ENCODE data around the gene CPPED1. TPM values are rescaled to one million over a fixed set of nuclear protein-coding genes. Genes with fewer than 3 reads are reported as not detected.

The CPPED1 gene
- total RNA-seq, 1 donor from 2014 or later: 12.5 TPM

GRCh38 chr16:12682432-12683165 is 121.1 kb downstream of the CPPED1 start:
- DNase-seq (ENCODE audit: low spot score): no peak

- no peak for DNase-seq (ENCODE audit: low spot score)
These were observed 122.0 kb downstream of the CPPED1 start for GRCh38 chr16:12681653-12682052.

GRCh38 chr16:12680531-12680930 is 123.2 kb downstream of the CPPED1 start:
- DNase-seq (ENCODE audit: low spot score): no peak

DNA sequence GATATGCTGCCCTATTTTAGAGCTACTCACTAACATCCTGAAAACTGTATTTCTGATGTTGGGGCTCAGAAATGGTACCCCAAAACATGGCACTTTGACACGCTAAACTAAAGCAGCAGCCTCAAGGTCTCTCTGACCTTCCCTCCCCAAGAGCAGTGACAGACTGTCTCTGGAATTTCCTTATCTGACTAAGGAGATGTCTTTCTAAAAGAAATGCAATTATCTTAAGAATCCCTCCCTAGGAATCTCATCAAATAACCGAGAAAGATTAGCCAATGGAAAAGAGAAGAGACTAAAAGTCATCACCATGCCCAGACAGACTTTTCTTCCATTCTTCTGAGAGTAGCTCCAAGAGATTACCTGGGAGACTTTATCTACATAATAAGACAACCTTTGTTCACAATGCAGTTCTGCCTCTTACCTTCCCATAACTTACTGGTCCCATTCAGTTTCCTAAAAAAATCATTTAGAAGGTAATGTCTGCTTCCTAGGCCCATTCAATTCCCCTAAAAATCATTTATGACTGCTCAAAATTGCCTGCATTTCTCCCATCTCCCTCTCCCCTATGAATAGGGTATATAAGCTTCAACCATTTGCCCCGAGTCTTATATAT is 123.9 kb downstream of the CPPED1 start:
- no peak for DNase-seq (ENCODE audit: low spot score)

DNA sequence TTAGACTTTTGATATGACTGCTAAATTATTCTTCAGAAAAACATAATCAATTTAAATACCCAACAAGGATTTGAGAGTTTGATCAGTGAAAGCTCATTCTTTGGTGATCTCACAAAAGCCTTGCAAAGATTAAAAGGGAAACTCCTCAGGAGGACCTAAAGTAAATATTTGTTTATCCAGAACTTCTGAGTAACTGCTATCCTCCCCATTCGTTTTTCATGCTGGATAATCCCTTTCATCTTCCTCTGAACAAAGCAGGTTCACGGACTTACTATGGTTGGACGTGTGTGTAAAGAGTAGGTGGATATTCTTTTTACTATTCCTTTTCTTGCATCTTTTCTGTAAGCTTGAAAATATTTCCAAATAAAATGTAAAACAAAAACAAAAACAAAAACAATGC is 124.7 kb downstream of the CPPED1 start:
- DNase-seq (ENCODE audit: low spot score): no peak

GRCh38 chr16:12677502-12677901 is 126.2 kb downstream of the CPPED1 start:
- no peak for DNase-seq (ENCODE audit: low spot score)

DNA sequence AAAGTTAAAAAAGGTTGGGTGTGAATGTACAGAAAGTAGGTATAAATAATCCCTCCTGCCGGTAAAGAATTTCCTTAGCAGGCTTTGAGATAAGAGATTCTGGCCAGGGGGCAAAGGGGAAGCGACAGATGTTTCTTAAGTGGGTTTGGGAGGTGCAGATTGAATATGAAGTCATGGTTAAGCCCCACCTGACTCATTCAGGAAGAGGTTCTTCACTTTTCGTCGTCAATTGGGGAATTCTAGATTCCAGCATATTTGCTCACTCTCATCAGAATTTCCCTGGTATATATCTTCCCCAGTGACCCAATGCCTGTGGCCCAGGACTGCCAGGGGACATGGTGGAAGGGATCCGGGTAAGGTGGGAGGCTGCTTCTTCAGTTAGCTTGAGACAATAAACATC is 127.8 kb downstream of the CPPED1 start:
- DNase-seq (ENCODE audit: low spot score): no peak

GRCh38 chr16:12675046-12675445 is 128.6 kb downstream of the CPPED1 start:
- DNase-seq (ENCODE audit: low spot score): no peak

DNA sequence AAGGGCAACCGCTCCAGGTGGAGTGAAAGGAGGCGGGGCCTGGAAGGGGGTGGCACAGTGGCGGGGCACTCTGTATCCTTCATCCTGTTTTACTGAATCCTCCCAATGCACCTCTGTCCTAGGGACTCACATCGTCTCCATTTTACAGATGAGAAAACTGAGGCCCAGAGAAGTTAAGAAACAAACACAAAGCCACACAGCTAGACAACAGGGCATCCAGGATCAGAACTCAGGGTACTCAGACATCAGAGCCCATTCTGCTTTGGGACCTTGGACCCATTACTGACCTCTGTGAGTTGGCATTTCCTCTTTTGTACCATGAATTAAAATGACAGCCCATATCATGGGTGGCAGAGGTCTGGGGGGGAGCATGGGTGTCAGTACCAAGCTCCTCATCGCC is 129.2 kb downstream of the CPPED1 start:
- DNase-seq (ENCODE audit: low spot score): no peak

DNA sequence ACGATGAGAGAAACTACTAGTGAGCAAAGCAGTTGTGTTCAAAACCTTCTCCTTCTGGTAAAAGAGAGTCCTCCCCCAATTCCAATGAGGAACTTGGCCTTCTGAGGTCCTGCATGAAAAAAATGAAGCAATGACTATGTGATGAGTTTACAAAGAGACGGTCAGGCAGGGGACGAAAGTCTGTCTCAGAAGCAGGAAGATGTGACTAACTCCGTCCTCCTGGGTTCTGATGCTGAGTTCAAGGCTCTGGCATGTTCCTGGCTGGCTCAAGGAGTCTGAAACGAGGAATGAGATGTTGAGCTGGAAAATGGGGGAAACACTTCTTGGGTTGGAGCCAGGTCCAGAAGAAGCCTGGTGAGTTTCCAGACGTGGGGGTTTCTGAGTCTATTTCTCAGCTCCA is 129.6 kb downstream of the CPPED1 start:
- DNase-seq (ENCODE audit: low spot score): no peak

DNA sequence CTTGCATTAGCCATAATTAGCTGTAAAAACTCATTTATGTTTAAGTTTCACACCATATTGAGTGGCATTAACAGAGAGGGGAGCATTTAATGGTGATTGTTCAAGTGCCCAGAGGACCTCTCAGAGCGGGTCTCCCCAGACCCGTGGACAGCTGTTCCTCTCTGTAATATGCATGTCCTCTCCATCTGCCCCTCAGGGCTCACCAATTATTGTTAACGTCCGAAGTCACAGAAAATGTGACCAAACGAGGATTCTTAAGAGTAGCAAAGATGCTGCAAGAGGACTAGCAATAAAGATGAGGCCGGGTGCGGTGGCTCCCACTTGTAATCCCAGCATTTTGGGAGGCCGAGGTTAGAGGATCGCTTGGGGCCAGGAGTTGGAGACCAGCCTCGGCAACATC is 130.2 kb downstream of the CPPED1 start:
- no peak for DNase-seq (ENCODE audit: low spot score)

DNA sequence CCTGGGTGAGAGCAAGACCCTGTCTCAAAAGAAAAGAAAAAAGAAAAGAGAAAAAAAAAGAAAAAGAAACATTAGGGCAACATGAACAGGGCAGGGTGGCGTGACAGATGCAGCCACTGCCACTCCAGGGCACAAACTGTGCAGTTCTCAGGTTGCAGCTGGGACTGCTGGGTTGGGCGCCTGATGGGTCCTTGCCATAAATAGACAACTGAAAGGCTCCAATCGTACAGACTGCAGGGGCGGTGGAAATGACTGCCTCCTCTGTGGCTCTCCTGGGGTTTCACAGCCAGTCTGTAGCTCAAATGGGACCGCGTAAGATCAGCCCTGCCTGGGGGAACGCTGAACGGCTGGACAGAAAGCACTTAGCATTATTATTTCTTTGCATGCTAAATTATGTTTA is 130.7 kb downstream of the CPPED1 start:
- no peak for DNase-seq (ENCODE audit: low spot score)

DNA sequence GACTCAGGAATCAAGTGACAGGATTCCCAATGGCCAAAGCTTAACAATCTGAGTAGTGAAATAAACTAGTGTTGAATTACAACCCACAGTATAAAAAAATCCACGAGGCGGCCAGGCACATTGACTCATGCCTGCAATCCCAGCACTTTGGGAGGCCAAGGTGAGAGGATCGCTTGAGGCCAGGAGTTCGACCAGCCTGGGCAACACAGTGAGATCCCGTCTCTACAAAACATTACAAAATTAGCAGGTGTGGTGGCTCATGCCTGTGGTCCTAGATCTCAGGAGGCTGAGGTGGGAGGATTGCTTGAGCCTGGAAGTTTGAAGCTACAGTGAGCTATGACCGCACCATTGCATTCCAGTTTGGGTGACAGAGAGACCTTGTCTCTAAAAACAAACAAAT is 133.8 kb downstream of the CPPED1 start:
- DNase-seq (ENCODE audit: low spot score): no peak

- no peak for DNase-seq (ENCODE audit: low spot score)
These were observed 135.8 kb downstream of the CPPED1 start for GRCh38 chr16:12667909-12668308.

GRCh38 chr16:12664164-12664733 is 139.4 kb downstream of the CPPED1 start:
- DNase-seq (ENCODE audit: low spot score): no peak

- peak; percentile 59 for DNase-seq (ENCODE audit: low spot score)
These were observed 142.0 kb downstream of the CPPED1 start for GRCh38 chr16:12661656-12662172.

GRCh38 chr16:12659871-12660270 is 143.8 kb downstream of the CPPED1 start:
- no peak for DNase-seq (ENCODE audit: low spot score)

DNA sequence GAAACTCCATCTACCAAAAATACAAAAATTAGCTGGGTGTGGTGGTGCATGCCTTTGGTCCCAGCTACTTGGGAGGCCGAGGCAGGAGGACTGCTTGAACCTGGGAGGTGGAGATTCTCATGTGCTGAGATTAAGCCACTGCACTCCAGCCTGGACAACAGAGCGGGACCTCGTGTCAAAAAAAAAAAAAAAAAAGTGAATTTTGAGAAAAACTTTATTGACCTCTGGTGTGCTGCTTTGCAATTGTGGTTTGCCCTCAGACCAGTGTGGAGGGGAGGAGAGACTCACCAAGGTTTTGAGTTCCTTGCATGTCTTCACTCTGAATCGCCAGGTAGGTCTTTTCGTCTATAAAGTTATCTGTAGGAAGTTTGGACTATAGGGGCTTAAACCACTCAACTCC is 145.2 kb downstream of the CPPED1 start:
- DNase-seq (ENCODE audit: low spot score): no peak

GRCh38 chr16:12655537-12655936 is 148.2 kb downstream of the CPPED1 start:
- DNase-seq (ENCODE audit: low spot score): no peak

- no peak for DNase-seq (ENCODE audit: low spot score)
These were observed 149.8 kb downstream of the CPPED1 start for GRCh38 chr16:12653820-12654392.

GRCh38 chr16:12652924-12653323 is 150.8 kb downstream of the CPPED1 start:
- DNase-seq (ENCODE audit: low spot score): no peak

DNA sequence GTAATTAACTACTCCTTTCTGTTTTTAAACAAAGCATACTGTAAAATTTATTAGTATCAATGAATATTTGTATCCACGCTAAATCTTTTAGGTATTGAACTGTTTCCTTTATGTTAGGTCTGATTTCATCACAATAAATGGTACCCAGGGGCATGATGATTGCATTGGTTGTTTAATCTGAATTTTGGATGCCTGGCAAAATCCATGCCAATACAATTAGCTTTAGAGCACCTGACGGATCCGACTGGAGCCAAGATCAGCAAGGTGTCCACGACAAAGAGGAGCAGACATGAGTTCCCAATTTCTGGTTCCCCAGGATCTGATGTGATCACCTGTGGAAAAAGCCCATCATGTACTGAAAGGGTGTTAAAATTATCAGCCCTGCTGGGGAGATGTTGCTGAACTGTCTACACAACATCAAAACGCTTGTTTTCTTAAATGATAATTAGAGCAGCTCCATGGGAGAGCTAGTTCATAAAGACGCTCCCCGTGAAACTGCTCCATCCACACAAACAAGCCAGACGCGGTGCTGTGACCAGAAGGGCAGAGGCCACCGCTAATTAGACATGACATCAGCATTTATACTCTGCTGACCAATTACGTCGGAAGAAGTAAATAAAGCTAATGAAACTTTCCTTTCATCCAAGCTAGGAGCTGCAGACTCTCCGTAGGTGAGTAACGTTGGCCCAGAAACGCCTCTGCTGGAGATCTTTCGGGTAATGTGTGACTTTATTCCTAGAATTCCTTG is 151.7 kb downstream of the CPPED1 start:
- DNase-seq (ENCODE audit: low spot score): no peak

Measured in umbilical cord (tissue), 2 donors.